ENCODE measurements around the gene DNAH11.

DNAH11 gene

DNA sequence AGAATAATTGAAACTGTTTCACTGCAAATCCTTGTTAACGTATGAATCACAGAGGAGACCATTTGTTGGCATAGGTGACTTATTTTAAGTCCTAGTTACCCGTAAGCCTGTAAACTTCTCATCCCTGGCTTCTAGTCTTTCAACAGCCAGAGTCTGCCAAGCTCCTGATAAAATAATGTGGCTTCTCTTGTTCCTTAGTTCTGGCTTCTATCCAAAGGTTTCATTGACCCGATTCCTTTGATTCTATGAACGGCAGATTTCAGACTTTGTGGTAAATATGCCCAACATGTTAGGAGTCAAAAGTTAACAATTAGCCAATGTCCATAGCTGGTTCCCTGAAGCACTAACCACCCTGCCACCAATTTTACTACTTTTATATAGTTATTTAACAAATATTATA lies 23.3 kb downstream of the DNAH11 start:
- TF ChIP-seq, protein P1, sequence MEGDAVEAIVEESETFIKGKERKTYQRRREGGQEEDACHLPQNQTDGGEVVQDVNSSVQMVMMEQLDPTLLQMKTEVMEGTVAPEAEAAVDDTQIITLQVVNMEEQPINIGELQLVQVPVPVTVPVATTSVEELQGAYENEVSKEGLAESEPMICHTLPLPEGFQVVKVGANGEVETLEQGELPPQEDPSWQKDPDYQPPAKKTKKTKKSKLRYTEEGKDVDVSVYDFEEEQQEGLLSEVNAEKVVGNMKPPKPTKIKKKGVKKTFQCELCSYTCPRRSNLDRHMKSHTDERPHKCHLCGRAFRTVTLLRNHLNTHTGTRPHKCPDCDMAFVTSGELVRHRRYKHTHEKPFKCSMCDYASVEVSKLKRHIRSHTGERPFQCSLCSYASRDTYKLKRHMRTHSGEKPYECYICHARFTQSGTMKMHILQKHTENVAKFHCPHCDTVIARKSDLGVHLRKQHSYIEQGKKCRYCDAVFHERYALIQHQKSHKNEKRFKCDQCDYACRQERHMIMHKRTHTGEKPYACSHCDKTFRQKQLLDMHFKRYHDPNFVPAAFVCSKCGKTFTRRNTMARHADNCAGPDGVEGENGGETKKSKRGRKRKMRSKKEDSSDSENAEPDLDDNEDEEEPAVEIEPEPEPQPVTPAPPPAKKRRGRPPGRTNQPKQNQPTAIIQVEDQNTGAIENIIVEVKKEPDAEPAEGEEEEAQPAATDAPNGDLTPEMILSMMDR (IDR thresholded peaks at IDR 0.05; ENCODE audit: unreplicated experiment in 3 of 3), result no peak
- no peaks in the 10 kb centered on the region for H3K27me3 Mint-ChIP-seq (ENCODE audit: low read depth)
- H3K4me1 Mint-ChIP-seq, result peaks cover 6% of the 10 kb centered on the region
- H3K4me3 Mint-ChIP-seq, result no peak overlapping the region
- peak overlapping the region in 1 of 3 experiments; percentile 64 for H3K27ac Mint-ChIP-seq
- no peaks in the 10 kb centered on the region for H3K36me3 Mint-ChIP-seq (ENCODE audit: low read depth)
- H3K9me3 Mint-ChIP-seq, result no peaks in the 10 kb centered on the region

DNA sequence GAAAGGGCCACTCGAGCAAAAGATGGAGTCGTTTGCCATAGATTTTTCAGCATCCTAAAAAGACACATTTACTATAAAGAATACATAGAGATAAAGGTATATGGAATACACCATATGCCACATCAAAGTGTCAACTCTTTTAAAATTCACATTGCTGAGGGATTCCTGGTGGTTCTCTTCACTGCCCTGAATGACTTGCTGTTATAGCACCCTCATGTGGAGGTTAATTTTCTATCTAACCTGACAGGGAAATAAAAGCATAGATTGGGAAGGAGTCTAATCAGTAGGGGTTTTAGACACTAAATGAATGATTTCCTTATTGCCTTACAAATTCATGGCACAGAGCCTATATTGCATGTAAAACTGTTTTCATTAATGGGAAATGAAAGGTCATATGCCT lies 25.9 kb downstream of the DNAH11 start:
- H3K4me3 Mint-ChIP-seq, result no peak overlapping the region
- TF ChIP-seq, protein P1 (IDR thresholded peaks at IDR 0.05; ENCODE audit: unreplicated experiment in 3 of 3), result peak in 2 of 3 experiments; percentile 12 to 31
- no peaks in the 10 kb centered on the region for H3K36me3 Mint-ChIP-seq (ENCODE audit: low read depth)
- H3K9me3 Mint-ChIP-seq, result no peaks in the 10 kb centered on the region
- no peaks in the 10 kb centered on the region for H3K27me3 Mint-ChIP-seq (ENCODE audit: low read depth)
- no peak overlapping the region for H3K27ac Mint-ChIP-seq
- peaks cover 6% of the 10 kb centered on the region for H3K4me1 Mint-ChIP-seq

DNA sequence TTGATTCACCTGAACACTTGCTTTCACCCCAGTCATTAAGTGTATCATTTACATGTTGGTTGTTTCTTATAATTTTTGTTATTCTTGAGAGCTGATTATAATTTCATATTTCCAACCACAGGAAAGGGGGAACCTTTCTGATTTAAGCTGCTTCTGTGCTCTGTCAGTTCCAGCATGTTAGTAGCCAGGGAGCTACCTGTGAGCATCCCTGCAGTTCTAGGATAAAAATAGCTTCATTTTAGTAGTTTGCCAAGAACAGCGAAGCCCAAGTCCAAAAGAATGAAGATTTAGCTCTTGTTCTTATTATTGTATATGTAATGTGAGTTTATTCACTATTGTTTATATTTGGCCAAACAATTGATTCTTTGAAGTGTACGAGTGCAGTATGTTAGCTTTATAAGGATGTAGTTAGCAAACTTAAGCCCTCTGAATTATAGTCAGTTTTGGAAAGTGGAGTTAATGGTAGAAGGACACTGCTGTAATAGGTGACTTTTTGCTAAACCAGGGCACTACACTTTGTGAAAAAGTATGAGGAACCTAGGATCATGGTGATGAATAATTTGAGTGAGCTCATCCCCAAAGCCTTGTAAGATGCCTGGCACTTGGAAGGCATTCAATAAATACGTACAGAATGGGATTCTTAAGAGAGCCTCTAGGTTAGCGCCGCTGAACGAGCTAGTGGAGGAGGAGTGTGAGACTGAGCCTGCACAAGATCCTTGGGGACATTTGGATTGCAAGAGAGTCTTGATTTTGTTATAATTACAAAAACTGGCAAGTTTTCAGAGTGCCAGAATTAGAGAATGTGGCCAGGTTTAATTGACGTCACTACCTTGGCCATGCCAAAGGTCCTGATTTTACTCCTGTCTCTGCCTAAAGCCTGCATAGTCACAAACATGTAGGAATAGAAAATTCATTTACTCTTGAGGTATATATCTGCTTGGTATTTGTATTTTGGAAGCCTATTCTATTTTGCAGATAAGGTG lies 29.8 kb downstream of the DNAH11 start:
- TF ChIP-seq, protein P1 (IDR thresholded peaks at IDR 0.05; ENCODE audit: unreplicated experiment in 3 of 3), result no peak
- no peaks in the 10 kb centered on the region for H3K9me3 Mint-ChIP-seq
- H3K36me3 Mint-ChIP-seq (ENCODE audit: low read depth), result no peaks in the 10 kb centered on the region
- no peaks in the 10 kb centered on the region for H3K4me1 Mint-ChIP-seq
- no peaks in the 10 kb centered on the region for H3K27me3 Mint-ChIP-seq (ENCODE audit: low read depth)
- H3K4me3 Mint-ChIP-seq, result no peak overlapping the region
- no peak overlapping the region for H3K27ac Mint-ChIP-seq

DNA sequence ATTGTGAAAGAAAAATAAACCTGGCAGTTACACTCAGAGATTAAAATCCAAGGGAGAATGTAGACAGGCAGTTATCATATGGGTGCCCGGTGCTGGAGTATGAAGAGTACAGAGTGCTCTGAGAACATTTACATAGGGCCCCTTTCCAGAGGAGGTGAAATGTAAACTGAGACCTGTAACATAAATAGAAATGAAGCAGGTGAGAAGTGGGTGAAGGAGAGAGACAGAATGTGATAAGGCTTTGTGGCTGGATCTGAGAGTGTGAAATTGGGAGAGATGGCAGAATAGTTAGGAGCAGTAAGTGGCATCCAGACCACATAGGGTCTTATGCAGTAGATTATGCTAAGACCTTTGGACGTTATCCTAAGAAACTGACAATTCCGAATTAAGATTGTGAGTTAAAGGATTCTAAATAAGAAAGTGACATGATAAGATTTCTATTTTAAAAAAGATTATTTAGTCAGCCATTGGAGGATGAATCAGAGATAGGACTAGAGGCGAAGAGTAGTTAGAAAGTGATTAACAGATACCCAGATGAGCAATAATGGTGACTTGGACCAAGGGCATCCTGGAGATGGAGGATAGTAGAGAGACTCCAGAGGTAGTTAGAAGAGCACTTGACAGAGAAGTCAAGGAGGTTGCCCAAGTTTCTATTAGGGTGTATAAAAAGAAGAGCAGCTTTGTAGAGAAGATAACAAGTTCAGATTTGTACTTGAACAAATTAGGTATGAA lies 36.7 kb downstream of the DNAH11 start:
- Mint-ChIP-seq H3K36me3 (ENCODE audit: low read depth) (no peaks in the 10 kb centered on the region), H3K4me1 (no peaks in the 10 kb centered on the region), H3K4me3 (no peak overlapping the region), H3K9me3 (peaks cover 13% of the 10 kb centered on the region), H3K27me3 (ENCODE audit: low read depth) (no peaks in the 10 kb centered on the region), H3K27ac (no peak overlapping the region)
- TF ChIP-seq, protein P1 (IDR thresholded peaks at IDR 0.05; ENCODE audit: unreplicated experiment in 3 of 3), result no peak

DNA sequence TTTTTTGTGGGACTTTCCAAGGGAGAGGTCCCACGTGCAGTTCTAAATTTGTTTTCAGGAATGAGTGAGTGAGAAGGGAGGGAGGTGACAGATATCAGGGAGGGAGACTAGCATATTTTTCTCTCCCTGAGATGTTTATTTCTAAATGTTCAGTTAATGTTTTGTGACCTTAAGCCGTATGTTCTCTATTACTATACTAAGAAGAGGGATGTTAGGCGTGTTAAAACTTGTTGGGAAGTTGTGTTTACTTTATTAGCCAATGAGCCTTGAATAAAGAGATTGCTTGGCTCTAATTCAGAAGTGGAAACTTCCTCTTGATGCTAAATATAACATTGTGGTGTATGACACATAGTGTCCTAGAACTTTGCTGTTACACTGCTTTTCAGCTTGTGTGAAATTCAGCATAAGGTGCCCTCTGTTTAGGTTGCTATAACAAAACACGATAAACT lies 37.3 kb downstream of the DNAH11 start:
- Mint-ChIP-seq H3K27me3 (ENCODE audit: low read depth) (no peaks in the 10 kb centered on the region), H3K4me1 (no peaks in the 10 kb centered on the region), H3K4me3 (no peak overlapping the region), H3K9me3 (peaks cover 13% of the 10 kb centered on the region), H3K36me3 (ENCODE audit: low read depth) (no peaks in the 10 kb centered on the region), H3K27ac (no peak overlapping the region)
- TF ChIP-seq, protein P1 (IDR thresholded peaks at IDR 0.05; ENCODE audit: unreplicated experiment in 3 of 3), result no peak

All from nephron (organoid).